Measurements from ENCODE around the gene LONP2.

LONP2 gene

DNA sequence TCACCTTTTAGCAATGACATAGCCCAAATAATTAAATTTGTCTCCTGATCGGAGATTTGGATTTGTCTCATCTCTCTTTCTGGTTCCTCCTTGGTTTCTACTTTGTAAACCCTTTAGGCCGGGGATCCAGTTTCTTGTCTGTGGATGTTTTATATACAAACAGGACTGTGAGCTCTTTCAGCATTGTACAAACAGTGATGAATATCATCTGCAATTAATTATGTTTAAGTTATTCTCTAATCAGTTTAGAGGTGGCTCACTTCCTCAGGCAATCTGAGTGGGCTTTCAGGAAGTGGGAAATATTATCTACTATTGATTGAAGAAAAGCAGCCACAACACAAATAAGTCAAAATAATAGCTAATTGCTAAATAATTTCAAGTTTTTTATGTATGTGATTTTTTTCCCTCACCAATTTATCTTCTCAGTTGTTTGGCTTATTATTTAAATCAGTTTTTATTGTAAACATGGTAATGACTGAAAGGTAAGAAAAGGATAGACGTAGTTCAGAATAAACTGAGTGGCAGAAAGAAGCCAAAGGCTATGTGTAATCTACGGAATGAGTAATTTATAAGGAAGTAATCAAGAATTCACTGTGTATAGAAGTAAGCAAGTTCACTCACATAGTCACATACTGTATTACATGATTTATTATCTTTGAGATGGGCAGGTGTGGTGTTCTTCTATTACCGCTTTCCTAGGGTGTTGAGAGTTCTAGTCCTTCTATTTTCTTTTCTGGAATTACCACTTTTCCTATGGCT lies 6.6 kb downstream of the LONP2 start:
- no peak for DNase-seq (ENCODE audit: low read depth)
- H3K4me3 ChIP-seq (replicated peaks; ENCODE audit: low read depth, low read length), result no peak overlapping the region
- TF ChIP-seq, protein P1, sequence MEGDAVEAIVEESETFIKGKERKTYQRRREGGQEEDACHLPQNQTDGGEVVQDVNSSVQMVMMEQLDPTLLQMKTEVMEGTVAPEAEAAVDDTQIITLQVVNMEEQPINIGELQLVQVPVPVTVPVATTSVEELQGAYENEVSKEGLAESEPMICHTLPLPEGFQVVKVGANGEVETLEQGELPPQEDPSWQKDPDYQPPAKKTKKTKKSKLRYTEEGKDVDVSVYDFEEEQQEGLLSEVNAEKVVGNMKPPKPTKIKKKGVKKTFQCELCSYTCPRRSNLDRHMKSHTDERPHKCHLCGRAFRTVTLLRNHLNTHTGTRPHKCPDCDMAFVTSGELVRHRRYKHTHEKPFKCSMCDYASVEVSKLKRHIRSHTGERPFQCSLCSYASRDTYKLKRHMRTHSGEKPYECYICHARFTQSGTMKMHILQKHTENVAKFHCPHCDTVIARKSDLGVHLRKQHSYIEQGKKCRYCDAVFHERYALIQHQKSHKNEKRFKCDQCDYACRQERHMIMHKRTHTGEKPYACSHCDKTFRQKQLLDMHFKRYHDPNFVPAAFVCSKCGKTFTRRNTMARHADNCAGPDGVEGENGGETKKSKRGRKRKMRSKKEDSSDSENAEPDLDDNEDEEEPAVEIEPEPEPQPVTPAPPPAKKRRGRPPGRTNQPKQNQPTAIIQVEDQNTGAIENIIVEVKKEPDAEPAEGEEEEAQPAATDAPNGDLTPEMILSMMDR (IDR thresholded peaks at IDR 0.05; ENCODE audit: low read length, missing control alignments), result no peak

DNA sequence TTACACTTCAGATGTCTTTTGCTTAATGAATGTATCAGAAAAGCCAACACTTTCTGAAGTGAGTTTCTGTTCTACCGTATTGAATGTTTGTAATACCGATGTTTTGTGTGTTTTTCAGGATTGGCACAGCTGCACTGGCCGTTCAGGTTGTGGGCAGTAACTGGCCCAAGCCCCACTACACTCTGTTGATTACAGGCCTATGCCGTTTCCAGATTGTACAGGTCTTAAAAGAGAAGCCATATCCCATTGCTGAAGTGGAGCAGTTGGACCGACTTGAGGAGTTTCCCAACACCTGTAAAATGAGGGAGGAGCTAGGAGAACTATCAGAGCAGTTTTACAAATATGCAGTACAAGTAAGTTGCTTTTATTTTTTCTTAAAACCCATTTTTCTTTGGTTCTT lies 7.9 kb downstream of the LONP2 start:
- H3K4me3 ChIP-seq (replicated peaks; ENCODE audit: low read depth, low read length), result no peak overlapping the region
- no peak for DNase-seq (ENCODE audit: low read depth)
- TF ChIP-seq, protein P1 (IDR thresholded peaks at IDR 0.05; ENCODE audit: low read length, missing control alignments), result no peak

GRCh38 chr16:48256579-48257177 lies 12.6 kb downstream of the LONP2 start:
- no peak for DNase-seq (ENCODE audit: low read depth)

DNA sequence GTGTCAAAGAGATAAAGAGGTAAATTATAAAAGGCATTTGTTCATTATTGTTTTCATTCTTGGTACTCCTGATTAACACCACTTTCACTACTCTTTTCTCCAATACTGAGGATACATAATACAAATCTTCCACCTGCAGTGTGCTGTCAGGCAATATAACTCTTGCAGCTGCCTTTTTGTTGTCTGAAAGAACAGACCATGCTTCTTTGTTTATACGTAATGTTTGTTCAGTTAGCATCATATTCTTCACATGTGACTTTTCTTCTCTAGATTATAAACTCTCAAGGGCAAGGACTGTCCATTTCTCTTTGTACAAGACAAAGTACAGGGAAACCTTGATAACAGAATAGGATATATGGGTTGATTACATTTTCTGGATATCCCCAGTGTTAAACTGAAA lies 17.5 kb downstream of the LONP2 start:
- no peak for DNase-seq (ENCODE audit: low read depth)
- TF ChIP-seq, protein P1 (IDR thresholded peaks at IDR 0.05; ENCODE audit: low read length, missing control alignments), result no peak
- no peak overlapping the region for H3K4me3 ChIP-seq (replicated peaks; ENCODE audit: low read depth, low read length)

More at GRCh38 chr16:48256579-48257177, 12.6 kb downstream of the LONP2 start:
- TF ChIP-seq, protein P1 (IDR thresholded peaks at IDR 0.05; ENCODE audit: low read length, missing control alignments), result no peak
- H3K4me3 ChIP-seq (replicated peaks; ENCODE audit: low read depth, low read length), result no peak overlapping the region

- TF ChIP-seq, protein P1 (IDR thresholded peaks at IDR 0.05; ENCODE audit: low read length, missing control alignments), result no peak
- no peak for DNase-seq (ENCODE audit: low read depth)
- no peak overlapping the region for H3K4me3 ChIP-seq (replicated peaks; ENCODE audit: low read depth, low read length)
Observed at GRCh38 chr16:48262631-48263030, 18.5 kb downstream of the LONP2 start.

DNA sequence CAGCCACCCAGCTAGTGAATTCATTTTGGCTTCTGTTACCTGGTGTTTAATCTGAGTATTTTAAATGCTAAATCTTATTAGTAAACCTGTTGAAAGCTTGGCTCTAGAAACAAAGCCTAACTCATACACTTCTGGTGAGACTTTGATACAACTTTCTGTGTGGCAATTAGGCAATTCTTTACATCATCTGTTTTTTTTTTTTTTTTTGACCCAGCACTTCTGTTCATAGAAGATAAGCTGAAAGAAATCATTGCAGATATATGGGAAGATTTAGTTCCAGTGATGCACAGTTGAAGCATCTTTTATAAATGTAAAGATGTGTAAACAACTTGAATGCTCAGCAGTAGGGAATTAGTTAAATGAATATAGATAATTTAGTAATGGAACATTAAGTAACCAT lies 24.9 kb downstream of the LONP2 start:
- DNase-seq (ENCODE audit: low read depth), result no peak
- TF ChIP-seq, protein P1 (IDR thresholded peaks at IDR 0.05; ENCODE audit: low read length, missing control alignments), result no peak
- no peak overlapping the region for H3K4me3 ChIP-seq (replicated peaks; ENCODE audit: low read depth, low read length)
